HEK293 (cell line): ENCODE measurements around the gene CLEC18B.
"Not testable (repeated sequence)": the region's sequence is repeated elsewhere in the genome, so short reads cannot be mapped to it uniquely, and the experiment has no call there.

Experiments used
- CTCF ChIA-PET: fragments of 350-600 bp; formaldehyde crosslinking; extraction: SDS; loops from one replicate; lab custom pipeline; 2021; ENCODE audit warnings: antibody characterized with exemption; lab: Yijun Ruan, JAX
- POLR2A ChIA-PET: fragments of 300-600 bp; formaldehyde crosslinking; extraction: SDS; loops from one replicate; lab custom pipeline; 2020; ENCODE audit warnings: antibody characterized with exemption, inconsistent platforms; lab: Yijun Ruan, JAX
- H3K27ac ChIP-seq: fragments of 200-500 bp; sonication (Bioruptor generic); 2 replicates; pipeline ENCODE4 v1.5.1; 2014; ENCODE audit warnings: low read depth, low read length, control low read depth, inconsistent platforms; ENCODE audit errors: extremely low read depth
- H3K36me3 ChIP-seq, 2 experiments: fragments of 200-500 bp in 1 of 2; sonication (Bioruptor generic) in 1 of 2; 1 replicate in 1 of 2; 2 replicates in 1 of 2; pipeline ENCODE4 v1.5.1; 2014 to 2017; ENCODE audit warnings: inconsistent platforms in 2 of 2, low read length in 2 of 2; ENCODE audit not compliant: control insufficient read depth in 2 of 2, insufficient read depth in 1 of 2
- H3K4me1 ChIP-seq: fragments of 200-500 bp; sonication (Bioruptor generic); 2 replicates; pipeline ENCODE4 v1.5.1; 2014; ENCODE audit warnings: mild to moderate bottlenecking, low read length, inconsistent platforms; ENCODE audit not compliant: control insufficient read depth, insufficient read depth
- H3K4me3 ChIP-seq: 2 replicates; pipeline ENCODE4 v1.5.1; 2011; ENCODE audit warnings: low read depth, mild to moderate bottlenecking, control low read depth, low read length, moderate library complexity
- H3K9me3 ChIP-seq: fragments of 200-500 bp; sonication (Bioruptor generic); 2 replicates; pipeline ENCODE4 v1.5.1; 2014; ENCODE audit warnings: low read depth, low read length, inconsistent platforms; ENCODE audit not compliant: control insufficient read depth, insufficient read depth
- MYNN ChIP-seq: fragments of 450-650 bp; formaldehyde crosslinking; IDR thresholded peaks from 2 replicates; pipeline ENCODE4 v1.5.1; 2016; ENCODE audit warnings: missing biosample characterization, missing genetic modification characterization, borderline replicate concordance
- OVOL3 ChIP-seq: fragments of 450-650 bp; formaldehyde crosslinking; IDR thresholded peaks from 2 replicates; pipeline ENCODE4 v1.5.1; 2016; ENCODE audit warnings: missing biosample characterization, missing genetic modification characterization
- SP3 ChIP-seq: fragments of 450-650 bp; formaldehyde crosslinking; IDR thresholded peaks from 2 replicates; pipeline ENCODE4 v1.5.1; 2016; ENCODE audit warnings: missing biosample characterization, missing genetic modification characterization
- TRIM28 ChIP-seq: IDR thresholded peaks from 2 replicates; pipeline ENCODE4 v1.6.1; 2011; ENCODE audit warnings: low read length, control low read depth, borderline replicate concordance
- ZNF558 ChIP-seq: fragments of 450-650 bp; formaldehyde crosslinking; IDR thresholded peaks from 2 replicates; pipeline ENCODE4 v1.5.1; 2016; ENCODE audit warnings: missing biosample characterization, missing genetic modification characterization
- ZNF600 ChIP-seq: fragments of 450-650 bp; formaldehyde crosslinking; IDR thresholded peaks from 2 replicates; pipeline ENCODE4 v1.5.1; 2016; ENCODE audit warnings: missing biosample characterization, missing genetic modification characterization
- ZNF670 ChIP-seq: fragments of 450-650 bp; formaldehyde crosslinking; IDR thresholded peaks from 2 replicates; pipeline ENCODE4 v1.5.1; 2016; ENCODE audit warnings: missing biosample characterization, missing genetic modification characterization, low read depth
- TF ChIP-seq, protein P1 (sequence below): fragments of 450-650 bp; formaldehyde crosslinking; IDR thresholded peaks from 2 replicates; pipeline ENCODE4 v1.5.1; 2016; ENCODE audit warnings: missing biosample characterization, missing genetic modification characterization
- TF ChIP-seq, protein P2 (sequence below): fragments of 450-650 bp; formaldehyde crosslinking; IDR thresholded peaks from 2 replicates; pipeline ENCODE4 v1.5.1; 2016; ENCODE audit warnings: missing biosample characterization, missing genetic modification characterization
- TF ChIP-seq, protein P3 (sequence below): fragments of 450-650 bp; formaldehyde crosslinking; conservative IDR thresholded peaks from 2 replicates; pipeline ENCODE4 v1.5.1; 2016; ENCODE audit warnings: low read depth, missing biosample characterization, missing genetic modification characterization
- TF ChIP-seq, protein P4 (sequence below): fragments of 450-650 bp; formaldehyde crosslinking; IDR thresholded peaks from 2 replicates; pipeline ENCODE4 v1.5.1; 2017; ENCODE audit warnings: missing biosample characterization, mild to moderate bottlenecking, missing genetic modification characterization, moderate library complexity
- TF ChIP-seq, protein P5 (sequence below): fragments of 450-650 bp; formaldehyde crosslinking; conservative IDR thresholded peaks from 2 replicates; pipeline ENCODE4 v1.5.1; 2016; ENCODE audit warnings: low read depth, missing biosample characterization, missing genetic modification characterization

The CLEC18B gene

DNA sequence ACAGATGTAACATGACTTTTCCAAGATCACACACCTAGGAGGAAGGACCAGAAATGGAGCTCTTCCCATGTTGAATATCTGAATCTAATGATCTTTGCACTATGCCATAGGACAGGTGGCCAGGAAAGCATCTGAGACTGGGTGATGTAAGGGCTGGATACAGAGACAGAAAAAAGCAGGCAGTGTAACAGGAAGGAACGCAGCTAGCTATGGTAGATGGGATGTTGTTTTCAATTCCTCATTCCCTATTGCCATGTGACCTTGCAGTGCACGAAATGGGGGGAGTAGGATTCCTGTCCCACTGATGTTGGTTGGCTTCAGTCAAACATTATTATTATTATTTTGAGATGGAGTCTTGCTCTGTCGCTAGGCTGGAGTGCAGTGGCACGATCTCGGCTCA, 48.9 kb downstream of the CLEC18B start (continued):
- TF ChIP-seq ZNF670 (tag by site-specific recombination) (no peak), ZNF558 (no peak), ZNF600 (tag by site-specific recombination) (no peak), TRIM28 (no peak), MYNN (no peak), OVOL3 (tag by site-specific recombination) (no peak)
- TF ChIP-seq, protein P1, sequence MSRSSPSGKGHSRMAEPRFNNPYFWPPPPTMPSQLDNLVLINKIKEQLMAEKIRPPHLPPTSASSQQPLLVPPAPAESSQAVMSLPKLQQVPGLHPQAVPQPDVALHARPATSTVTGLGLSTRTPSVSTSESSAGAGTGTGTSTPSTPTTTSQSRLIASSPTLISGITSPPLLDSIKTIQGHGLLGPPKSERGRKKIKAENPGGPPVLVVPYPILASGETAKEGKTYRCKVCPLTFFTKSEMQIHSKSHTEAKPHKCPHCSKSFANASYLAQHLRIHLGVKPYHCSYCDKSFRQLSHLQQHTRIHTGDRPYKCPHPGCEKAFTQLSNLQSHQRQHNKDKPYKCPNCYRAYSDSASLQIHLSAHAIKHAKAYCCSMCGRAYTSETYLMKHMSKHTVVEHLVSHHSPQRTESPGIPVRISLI (tag by site-specific recombination): no peak
- TF ChIP-seq, protein P2, sequence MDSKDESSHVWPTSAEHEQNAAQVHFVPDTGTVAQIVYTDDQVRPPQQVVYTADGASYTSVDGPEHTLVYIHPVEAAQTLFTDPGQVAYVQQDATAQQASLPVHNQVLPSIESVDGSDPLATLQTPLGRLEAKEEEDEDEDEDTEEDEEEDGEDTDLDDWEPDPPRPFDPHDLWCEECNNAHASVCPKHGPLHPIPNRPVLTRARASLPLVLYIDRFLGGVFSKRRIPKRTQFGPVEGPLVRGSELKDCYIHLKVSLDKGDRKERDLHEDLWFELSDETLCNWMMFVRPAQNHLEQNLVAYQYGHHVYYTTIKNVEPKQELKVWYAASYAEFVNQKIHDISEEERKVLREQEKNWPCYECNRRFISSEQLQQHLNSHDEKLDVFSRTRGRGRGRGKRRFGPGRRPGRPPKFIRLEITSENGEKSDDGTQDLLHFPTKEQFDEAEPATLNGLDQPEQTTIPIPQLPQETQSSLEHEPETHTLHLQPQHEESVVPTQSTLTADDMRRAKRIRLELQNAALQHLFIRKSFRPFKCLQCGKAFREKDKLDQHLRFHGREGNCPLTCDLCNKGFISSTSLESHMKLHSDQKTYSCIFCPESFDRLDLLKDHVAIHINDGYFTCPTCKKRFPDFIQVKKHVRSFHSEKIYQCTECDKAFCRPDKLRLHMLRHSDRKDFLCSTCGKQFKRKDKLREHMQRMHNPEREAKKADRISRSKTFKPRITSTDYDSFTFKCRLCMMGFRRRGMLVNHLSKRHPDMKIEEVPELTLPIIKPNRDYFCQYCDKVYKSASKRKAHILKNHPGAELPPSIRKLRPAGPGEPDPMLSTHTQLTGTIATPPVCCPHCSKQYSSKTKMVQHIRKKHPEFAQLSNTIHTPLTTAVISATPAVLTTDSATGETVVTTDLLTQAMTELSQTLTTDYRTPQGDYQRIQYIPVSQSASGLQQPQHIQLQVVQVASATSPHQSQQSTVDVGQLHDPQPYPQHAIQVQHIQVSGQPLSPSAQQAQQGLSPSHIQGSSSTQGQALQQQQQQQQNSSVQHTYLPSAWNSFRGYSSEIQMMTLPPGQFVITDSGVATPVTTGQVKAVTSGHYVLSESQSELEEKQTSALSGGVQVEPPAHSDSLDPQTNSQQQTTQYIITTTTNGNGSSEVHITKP (tag by site-specific recombination): no peak

DNA sequence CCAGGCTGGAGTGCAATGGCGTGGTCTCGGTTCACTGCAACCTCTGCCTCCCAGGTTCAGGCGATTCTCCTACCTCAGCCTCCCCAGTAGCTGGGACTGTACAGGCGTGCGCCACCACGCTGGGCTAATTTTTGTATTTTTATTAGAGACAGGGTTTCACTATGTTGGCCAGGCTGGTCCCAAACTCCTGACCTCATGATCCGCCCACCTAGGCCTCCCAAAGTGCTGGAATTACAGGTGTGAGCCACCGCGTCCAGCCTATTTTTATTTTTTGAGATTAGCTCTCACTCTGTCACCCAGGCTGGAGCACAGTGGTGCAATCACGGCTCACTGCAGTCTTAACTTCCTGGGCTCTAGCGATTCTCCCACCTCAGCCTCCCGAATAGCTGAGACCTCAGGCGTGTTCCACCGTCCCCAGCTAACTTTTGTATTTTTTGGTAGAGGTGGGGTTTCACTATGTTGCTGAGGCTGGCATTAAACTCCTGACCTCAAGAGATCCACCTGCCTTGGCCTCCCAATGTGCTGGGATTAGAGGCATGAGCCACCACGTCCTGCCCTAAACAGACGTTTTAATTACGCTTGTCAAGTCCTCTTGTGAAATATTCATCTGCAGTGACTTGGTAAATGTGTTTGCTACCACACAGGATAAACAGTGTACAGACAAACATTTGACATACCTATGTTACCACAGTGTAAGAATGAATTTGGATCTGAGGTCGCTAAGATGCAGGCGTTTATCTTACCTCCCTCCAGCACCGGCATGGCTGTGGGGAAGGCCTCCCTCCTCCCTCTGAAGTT, 50.7 kb downstream of the CLEC18B start:
- H3K36me3 ChIP-seq, H3K4me1 ChIP-seq, H3K9me3 ChIP-seq, POLR2A ChIA-PET, H3K27ac ChIP-seq, H3K4me3 ChIP-seq, CTCF ChIA-PET: not testable (repeated sequence)

DNA sequence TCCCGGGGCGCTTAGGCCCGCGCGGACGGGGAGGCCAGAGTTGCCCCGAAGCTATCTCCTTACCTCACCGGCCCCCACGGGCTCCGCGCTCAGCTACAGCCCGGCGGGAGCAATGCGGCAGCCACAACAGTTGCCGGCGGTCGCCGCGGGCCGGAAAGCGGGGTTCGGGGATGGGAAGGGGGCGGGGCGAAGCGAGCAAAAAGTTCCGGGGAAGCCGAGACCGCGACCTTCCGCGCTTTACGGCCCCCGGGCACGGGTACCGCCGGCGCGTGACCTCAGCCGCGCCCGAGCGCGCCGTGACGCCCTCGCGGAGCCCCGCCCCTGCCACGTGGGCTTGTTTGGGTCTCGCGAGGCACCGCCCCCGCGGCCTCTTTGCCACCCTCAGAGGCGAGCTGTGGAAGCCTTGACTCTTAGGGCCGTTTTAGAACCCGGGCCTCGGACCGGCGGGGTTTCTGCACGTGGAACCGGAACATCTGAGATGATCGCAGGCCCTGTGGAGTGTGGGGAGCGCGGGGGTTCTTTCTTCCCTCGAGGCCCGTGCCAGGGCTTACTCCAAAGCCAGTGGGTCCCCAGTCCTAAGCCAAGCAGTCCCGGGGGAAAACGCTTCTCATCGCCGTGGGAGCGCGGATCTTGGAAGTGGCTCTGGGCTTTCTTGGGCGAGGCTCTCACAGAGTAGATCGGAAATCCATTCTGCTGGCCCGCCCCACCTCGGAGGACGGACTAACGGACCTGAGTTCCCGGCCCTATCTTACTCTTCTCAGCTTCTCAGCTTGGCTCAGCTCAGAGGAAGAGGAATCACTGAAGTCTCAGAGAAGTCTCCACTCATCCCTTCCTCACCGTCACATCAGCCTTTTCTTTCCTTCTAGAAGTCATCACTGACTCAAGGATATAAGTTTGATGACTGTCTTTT, 53.0 kb downstream of the CLEC18B start:
- H3K4me1 ChIP-seq, H3K9me3 ChIP-seq, CTCF ChIA-PET: not testable (repeated sequence)
- peak overlapping the region; percentile 69; the same call in 1 of the 2 replicates for H3K27ac ChIP-seq
- peak overlapping the region; percentile 73 for H3K4me3 ChIP-seq
- peaks cover 8 to 10% of the 10 kb centered on the region in 2 experiments; a peak in 2 of 3 replicates for H3K36me3 ChIP-seq
- POLR2A ChIA-PET: interaction anchor here (0.6 kb wide), 1 partner anchor 617 kb away, joined by 3 read pairs; the partner anchor contains the start of gene WDR59
- TF ChIP-seq, protein P3, sequence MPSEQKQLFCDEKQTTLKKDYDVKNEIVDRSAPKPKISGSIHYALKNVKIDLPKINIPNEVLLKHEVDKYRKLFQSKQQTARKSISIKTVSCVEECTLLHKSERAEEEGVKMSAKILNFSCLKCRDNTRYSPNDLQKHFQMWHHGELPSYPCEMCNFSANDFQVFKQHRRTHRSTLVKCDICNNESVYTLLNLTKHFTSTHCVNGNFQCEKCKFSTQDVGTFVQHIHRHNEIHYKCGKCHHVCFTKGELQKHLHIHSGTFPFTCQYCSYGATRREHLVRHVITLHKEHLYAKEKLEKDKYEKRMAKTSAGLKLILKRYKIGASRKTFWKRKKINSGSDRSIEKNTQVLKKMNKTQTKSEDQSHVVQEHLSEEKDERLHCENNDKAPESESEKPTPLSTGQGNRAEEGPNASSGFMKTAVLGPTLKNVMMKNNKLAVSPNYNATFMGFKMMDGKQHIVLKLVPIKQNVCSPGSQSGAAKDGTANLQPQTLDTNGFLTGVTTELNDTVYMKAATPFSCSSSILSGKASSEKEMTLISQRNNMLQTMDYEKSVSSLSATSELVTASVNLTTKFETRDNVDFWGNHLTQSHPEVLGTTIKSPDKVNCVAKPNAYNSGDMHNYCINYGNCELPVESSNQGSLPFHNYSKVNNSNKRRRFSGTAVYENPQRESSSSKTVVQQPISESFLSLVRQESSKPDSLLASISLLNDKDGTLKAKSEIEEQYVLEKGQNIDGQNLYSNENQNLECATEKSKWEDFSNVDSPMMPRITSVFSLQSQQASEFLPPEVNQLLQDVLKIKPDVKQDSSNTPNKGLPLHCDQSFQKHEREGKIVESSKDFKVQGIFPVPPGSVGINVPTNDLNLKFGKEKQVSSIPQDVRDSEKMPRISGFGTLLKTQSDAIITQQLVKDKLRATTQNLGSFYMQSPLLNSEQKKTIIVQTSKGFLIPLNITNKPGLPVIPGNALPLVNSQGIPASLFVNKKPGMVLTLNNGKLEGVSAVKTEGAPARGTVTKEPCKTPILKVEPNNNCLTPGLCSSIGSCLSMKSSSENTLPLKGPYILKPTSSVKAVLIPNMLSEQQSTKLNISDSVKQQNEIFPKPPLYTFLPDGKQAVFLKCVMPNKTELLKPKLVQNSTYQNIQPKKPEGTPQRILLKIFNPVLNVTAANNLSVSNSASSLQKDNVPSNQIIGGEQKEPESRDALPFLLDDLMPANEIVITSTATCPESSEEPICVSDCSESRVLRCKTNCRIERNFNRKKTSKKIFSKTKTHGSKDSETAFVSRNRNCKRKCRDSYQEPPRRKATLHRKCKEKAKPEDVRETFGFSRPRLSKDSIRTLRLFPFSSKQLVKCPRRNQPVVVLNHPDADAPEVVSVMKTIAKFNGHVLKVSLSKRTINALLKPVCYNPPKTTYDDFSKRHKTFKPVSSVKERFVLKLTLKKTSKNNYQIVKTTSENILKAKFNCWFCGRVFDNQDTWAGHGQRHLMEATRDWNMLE (tag by site-specific recombination): 0 out of 2 replicates have a peak, but pooled peaks have one; percentile 21
- peak; percentile 61 for TF ChIP-seq SP3 (tag by site-specific recombination)
- TF ChIP-seq, protein P4, sequence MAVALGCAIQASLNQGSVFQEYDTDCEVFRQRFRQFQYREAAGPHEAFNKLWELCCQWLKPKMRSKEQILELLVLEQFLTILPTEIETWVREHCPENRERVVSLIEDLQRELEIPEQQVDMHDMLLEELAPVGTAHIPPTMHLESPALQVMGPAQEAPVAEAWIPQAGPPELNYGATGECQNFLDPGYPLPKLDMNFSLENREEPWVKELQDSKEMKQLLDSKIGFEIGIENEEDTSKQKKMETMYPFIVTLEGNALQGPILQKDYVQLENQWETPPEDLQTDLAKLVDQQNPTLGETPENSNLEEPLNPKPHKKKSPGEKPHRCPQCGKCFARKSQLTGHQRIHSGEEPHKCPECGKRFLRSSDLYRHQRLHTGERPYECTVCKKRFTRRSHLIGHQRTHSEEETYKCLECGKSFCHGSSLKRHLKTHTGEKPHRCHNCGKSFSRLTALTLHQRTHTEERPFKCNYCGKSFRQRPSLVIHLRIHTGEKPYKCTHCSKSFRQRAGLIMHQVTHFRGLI (tag by site-specific recombination): peak; percentile 20; the same call in 1 of the 2 replicates
- TF ChIP-seq, protein P5, sequence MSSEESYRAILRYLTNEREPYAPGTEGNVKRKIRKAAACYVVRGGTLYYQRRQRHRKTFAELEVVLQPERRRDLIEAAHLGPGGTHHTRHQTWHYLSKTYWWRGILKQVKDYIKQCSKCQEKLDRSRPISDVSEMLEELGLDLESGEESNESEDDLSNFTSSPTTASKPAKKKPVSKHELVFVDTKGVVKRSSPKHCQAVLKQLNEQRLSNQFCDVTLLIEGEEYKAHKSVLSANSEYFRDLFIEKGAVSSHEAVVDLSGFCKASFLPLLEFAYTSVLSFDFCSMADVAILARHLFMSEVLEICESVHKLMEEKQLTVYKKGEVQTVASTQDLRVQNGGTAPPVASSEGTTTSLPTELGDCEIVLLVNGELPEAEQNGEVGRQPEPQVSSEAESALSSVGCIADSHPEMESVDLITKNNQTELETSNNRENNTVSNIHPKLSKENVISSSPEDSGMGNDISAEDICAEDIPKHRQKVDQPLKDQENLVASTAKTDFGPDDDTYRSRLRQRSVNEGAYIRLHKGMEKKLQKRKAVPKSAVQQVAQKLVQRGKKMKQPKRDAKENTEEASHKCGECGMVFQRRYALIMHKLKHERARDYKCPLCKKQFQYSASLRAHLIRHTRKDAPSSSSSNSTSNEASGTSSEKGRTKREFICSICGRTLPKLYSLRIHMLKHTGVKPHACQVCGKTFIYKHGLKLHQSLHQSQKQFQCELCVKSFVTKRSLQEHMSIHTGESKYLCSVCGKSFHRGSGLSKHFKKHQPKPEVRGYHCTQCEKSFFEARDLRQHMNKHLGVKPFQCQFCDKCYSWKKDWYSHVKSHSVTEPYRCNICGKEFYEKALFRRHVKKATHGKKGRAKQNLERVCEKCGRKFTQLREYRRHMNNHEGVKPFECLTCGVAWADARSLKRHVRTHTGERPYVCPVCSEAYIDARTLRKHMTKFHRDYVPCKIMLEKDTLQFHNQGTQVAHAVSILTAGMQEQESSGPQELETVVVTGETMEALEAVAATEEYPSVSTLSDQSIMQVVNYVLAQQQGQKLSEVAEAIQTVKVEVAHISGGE (tag by site-specific recombination): peak; percentile 45; the same call in 1 of the 2 replicates
